GM12874 (cell line): ENCODE results near the gene XDH.

ENCODE experiments used
- TF ChIP-seq, protein P1 (sequence below): IDR thresholded peaks from 2 replicates; pipeline ENCODE4 v1.5.1; 2011; ENCODE audit warnings: low read depth, mild to moderate bottlenecking, control low read depth, low read length, moderate library complexity; ENCODE audit not compliant: insufficient read depth

The XDH gene

GRCh38 chr2:31430439-31431165 lies 16.1 kb upstream of the XDH start:
- TF ChIP-seq, protein P1, sequence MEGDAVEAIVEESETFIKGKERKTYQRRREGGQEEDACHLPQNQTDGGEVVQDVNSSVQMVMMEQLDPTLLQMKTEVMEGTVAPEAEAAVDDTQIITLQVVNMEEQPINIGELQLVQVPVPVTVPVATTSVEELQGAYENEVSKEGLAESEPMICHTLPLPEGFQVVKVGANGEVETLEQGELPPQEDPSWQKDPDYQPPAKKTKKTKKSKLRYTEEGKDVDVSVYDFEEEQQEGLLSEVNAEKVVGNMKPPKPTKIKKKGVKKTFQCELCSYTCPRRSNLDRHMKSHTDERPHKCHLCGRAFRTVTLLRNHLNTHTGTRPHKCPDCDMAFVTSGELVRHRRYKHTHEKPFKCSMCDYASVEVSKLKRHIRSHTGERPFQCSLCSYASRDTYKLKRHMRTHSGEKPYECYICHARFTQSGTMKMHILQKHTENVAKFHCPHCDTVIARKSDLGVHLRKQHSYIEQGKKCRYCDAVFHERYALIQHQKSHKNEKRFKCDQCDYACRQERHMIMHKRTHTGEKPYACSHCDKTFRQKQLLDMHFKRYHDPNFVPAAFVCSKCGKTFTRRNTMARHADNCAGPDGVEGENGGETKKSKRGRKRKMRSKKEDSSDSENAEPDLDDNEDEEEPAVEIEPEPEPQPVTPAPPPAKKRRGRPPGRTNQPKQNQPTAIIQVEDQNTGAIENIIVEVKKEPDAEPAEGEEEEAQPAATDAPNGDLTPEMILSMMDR = no peak

GRCh38 chr2:31429759-31430438 lies 15.4 kb upstream of the XDH start:
- TF ChIP-seq, protein P1 = no peak

- TF ChIP-seq, protein P1 = no peak
Measured at GRCh38 chr2:31429040-31429439, 14.5 kb upstream of the XDH start.

DNA sequence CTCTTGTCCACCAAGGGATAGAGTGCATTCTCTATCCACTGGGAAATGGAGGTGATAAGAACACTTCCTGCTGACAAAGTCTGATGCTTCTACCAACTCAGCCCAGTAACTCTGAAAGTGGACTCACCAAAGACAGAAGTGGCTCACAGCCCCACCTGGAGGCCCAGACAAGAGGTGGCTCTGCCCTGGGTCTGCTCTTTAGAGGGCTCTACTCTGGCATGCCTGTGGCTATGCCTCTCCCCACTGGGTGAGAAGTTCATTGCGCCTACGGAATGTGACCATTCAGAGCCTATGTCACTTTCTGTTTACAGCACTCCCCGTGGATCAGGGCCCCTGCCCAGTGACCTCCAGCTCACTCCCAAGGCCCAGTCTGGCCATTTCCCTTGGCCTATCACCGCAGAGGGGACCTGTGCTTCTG lies 13.5 kb upstream of the XDH start:
- TF ChIP-seq, protein P1 = no peak

- TF ChIP-seq, protein P1 = no peak
Measured at GRCh38 chr2:31426096-31426495, 11.6 kb upstream of the XDH start.

- TF ChIP-seq, protein P1 = no peak
Measured at GRCh38 chr2:31421634-31422033, 7.1 kb upstream of the XDH start.

DNA sequence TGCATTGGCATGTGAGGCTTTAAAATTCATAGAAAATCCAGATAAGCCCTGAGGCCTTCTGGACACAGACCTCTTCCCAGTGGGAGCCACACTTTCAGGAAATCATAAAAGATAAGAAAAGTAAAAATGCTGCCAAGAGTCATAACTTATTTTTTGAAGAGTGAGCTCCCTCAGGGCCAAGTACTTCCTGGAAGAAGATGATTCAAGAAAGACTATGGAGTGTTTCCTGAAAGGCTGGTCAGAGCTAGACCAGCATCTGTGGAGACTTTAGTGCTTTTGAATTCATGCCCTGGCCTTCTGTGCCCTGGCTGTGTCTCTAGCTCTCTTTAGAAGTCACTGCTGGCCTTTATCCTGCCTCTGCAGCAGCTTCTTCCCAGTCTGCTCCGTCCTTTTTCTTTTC lies 6.4 kb upstream of the XDH start:
- TF ChIP-seq, protein P1 = no peak
